Mucosa of stomach (tissue), 1 donor: ENCODE data around the gene MAJIN.
"Not testable (repeated sequence)": the region's sequence is repeated elsewhere in the genome, so short reads cannot be mapped to it uniquely, and the experiment has no call there.

Source experiments
- H3K27me3 ChIP-seq: one replicate; pipeline ENCODE4 v1.7.0; 2013; ENCODE audit warnings: mild to moderate bottlenecking, low read length; ENCODE audit not compliant: control insufficient read depth, insufficient read depth
- H3K36me3 ChIP-seq: one replicate; pipeline ENCODE4 v1.7.0; 2013; ENCODE audit warnings: low read length; ENCODE audit not compliant: control insufficient read depth, insufficient read depth
- H3K4me1 ChIP-seq: one replicate; pipeline ENCODE4 v1.7.0; 2013; ENCODE audit warnings: mild to moderate bottlenecking, low read length; ENCODE audit not compliant: control insufficient read depth, insufficient read depth
- H3K4me3 ChIP-seq: one replicate; pipeline ENCODE4 v1.7.0; 2013; ENCODE audit warnings: low read length
- H3K9ac ChIP-seq: one replicate; pipeline ENCODE4 v1.7.0; 2013; ENCODE audit warnings: mild to moderate bottlenecking, low read length, moderate library complexity
- H3K9me3 ChIP-seq: one replicate; pipeline ENCODE4 v1.7.0; 2013; ENCODE audit warnings: mild to moderate bottlenecking, low read length, moderate library complexity; ENCODE audit not compliant: control insufficient read depth
- donor health status: Pancreatic carcinoma.

MAJIN gene

GRCh38 chr11:65003968-65004367 is 32.1 kb upstream of the MAJIN start:
- H3K9ac ChIP-seq, H3K4me1 ChIP-seq, H3K36me3 ChIP-seq, H3K9me3 ChIP-seq, H3K27me3 ChIP-seq, H3K4me3 ChIP-seq: not testable (repeated sequence)

- no peak overlapping the region for H3K9ac ChIP-seq
- H3K4me3 ChIP-seq, result no peak overlapping the region
- no peaks in the 10 kb centered on the region for H3K36me3 ChIP-seq
- no peaks in the 10 kb centered on the region for H3K9me3 ChIP-seq
- H3K27me3 ChIP-seq, result no peaks in the 10 kb centered on the region
- H3K4me1 ChIP-seq, result peaks cover 11% of the 10 kb centered on the region
Measured at GRCh38 chr11:65003282-65003681, 31.4 kb upstream of the MAJIN start.

GRCh38 chr11:65002706-65003105 is 30.8 kb upstream of the MAJIN start:
- no peaks in the 10 kb centered on the region for H3K27me3 ChIP-seq
- H3K4me3 ChIP-seq, result no peak overlapping the region
- no peak overlapping the region for H3K9ac ChIP-seq
- no peaks in the 10 kb centered on the region for H3K9me3 ChIP-seq
- no peaks in the 10 kb centered on the region for H3K36me3 ChIP-seq
- H3K4me1 ChIP-seq, result peaks cover 15% of the 10 kb centered on the region

- Histone ChIP-seq H3K27me3 (no peaks in the 10 kb centered on the region), H3K4me1 (peaks cover 24% of the 10 kb centered on the region), H3K9me3 (no peaks in the 10 kb centered on the region), H3K4me3 (no peak overlapping the region), H3K9ac (no peak overlapping the region), H3K36me3 (no peaks in the 10 kb centered on the region)
Measured at GRCh38 chr11:64999478-64999877, 27.6 kb upstream of the MAJIN start.

GRCh38 chr11:64998690-64999431 is 27.0 kb upstream of the MAJIN start:
- H3K4me1 ChIP-seq, result peaks cover 24% of the 10 kb centered on the region
- H3K27me3 ChIP-seq, result no peaks in the 10 kb centered on the region
- H3K9me3 ChIP-seq, result no peaks in the 10 kb centered on the region
- H3K9ac ChIP-seq, result no peak overlapping the region
- no peak overlapping the region for H3K4me3 ChIP-seq
- no peaks in the 10 kb centered on the region for H3K36me3 ChIP-seq

GRCh38 chr11:64998141-64998540 is 26.2 kb upstream of the MAJIN start:
- Histone ChIP-seq H3K36me3 (no peaks in the 10 kb centered on the region), H3K4me3 (no peak overlapping the region), H3K27me3 (no peaks in the 10 kb centered on the region), H3K4me1 (peaks cover 24% of the 10 kb centered on the region), H3K9me3 (no peaks in the 10 kb centered on the region), H3K9ac (no peak overlapping the region)

GRCh38 chr11:64996710-64997380 is 24.9 kb upstream of the MAJIN start, which contains the start of gene BATF2:
Gene BATF2, minus strand, starts transcription at chr11:64996971. Its CDS starts 57 bp downstream, at chr11:64996914.
- peaks cover 24% of the 10 kb centered on the region for H3K4me1 ChIP-seq
- no peaks in the 10 kb centered on the region for H3K36me3 ChIP-seq
- peak within 1 kb of the TSS; percentile 80 for H3K9ac ChIP-seq
- no peaks in the 10 kb centered on the region for H3K9me3 ChIP-seq
- H3K27me3 ChIP-seq, result no peaks in the 10 kb centered on the region
- peak within 1 kb of the TSS; percentile 58 for H3K4me3 ChIP-seq

- Histone ChIP-seq H3K9ac (peak overlapping the region; percentile 80), H3K9me3 (no peaks in the 10 kb centered on the region), H3K4me1 (peaks cover 24% of the 10 kb centered on the region), H3K4me3 (peak overlapping the region; percentile 58), H3K36me3 (no peaks in the 10 kb centered on the region), H3K27me3 (no peaks in the 10 kb centered on the region)
Measured at GRCh38 chr11:64996327-64996709, 24.4 kb upstream of the MAJIN start.

GRCh38 chr11:64994318-64994717 is 22.4 kb upstream of the MAJIN start:
- no peaks in the 10 kb centered on the region for H3K9me3 ChIP-seq
- no peak overlapping the region for H3K9ac ChIP-seq
- H3K27me3 ChIP-seq, result no peaks in the 10 kb centered on the region
- no peak overlapping the region for H3K4me3 ChIP-seq
- peaks cover 29% of the 10 kb centered on the region for H3K4me1 ChIP-seq
- no peaks in the 10 kb centered on the region for H3K36me3 ChIP-seq

- Histone ChIP-seq H3K4me3 (no peak overlapping the region), H3K36me3 (no peaks in the 10 kb centered on the region), H3K9ac (no peak overlapping the region), H3K27me3 (no peaks in the 10 kb centered on the region), H3K9me3 (no peaks in the 10 kb centered on the region), H3K4me1 (peaks cover 6% of the 10 kb centered on the region)
Measured at GRCh38 chr11:64990222-64990923, 18.5 kb upstream of the MAJIN start.

- no peak overlapping the region for H3K4me3 ChIP-seq
Measured at GRCh38 chr11:64989416-64989815, 17.5 kb upstream of the MAJIN start.

More at GRCh38 chr11:64989416-64989815, 17.5 kb upstream of the MAJIN start:
- Histone ChIP-seq H3K4me1 (peaks cover 6% of the 10 kb centered on the region), H3K27me3 (no peaks in the 10 kb centered on the region), H3K36me3 (no peaks in the 10 kb centered on the region), H3K9ac (no peak overlapping the region), H3K9me3 (no peaks in the 10 kb centered on the region)
